A204.1 (cell line): ENCODE results near the gene DCAF16.
A peak's percentile ranks its signal among the peaks of the same experiment; 100 is the strongest.
"Not testable (repeated sequence)": the region's sequence is repeated elsewhere in the genome, so short reads cannot be mapped to it uniquely, and the experiment has no call there.

ENCODE experiments used
- FAIRE-seq: peaks from 2 replicates; lab custom pipeline; 2012; peaks lifted over from hg19 to GRCh38; lab: Jason Lieb, UNC

DCAF16 gene

GRCh38 chr4:17810260-17811077 is at the start of gene DCAF16, which contains the start of gene NCAPG:
DCAF16 (minus strand) TSS chr4:17810757; CDS start chr4:17804141, 6,616 bp downstream.
NCAPG (plus strand) TSS chr4:17810979; CDS start chr4:17811078, 99 bp downstream.
- peak; percentile 98 for FAIRE-seq

- no peak for FAIRE-seq
These were observed 49.3 kb upstream of the DCAF16 start for GRCh38 chr4:17859793-17860406.

- FAIRE-seq, result no peak
These were observed 43.5 kb upstream of the DCAF16 start for GRCh38 chr4:17854036-17854435.

- FAIRE-seq, result no peak
These were observed 41.4 kb upstream of the DCAF16 start for GRCh38 chr4:17851959-17852358.

GRCh38 chr4:17850295-17850694 is 39.7 kb upstream of the DCAF16 start:
- not testable (repeated sequence) for FAIRE-seq

- no peak for FAIRE-seq
These were observed 35.7 kb upstream of the DCAF16 start for GRCh38 chr4:17846266-17846665.

- FAIRE-seq, result no peak
These were observed 13.5 kb upstream of the DCAF16 start for GRCh38 chr4:17823871-17824669.

GRCh38 chr4:17817027-17817426 is 6.5 kb upstream of the DCAF16 start:
- FAIRE-seq, result peak; percentile 95

- FAIRE-seq, result no peak
These were observed 5.6 kb upstream of the DCAF16 start for GRCh38 chr4:17816142-17816541.

- FAIRE-seq, result no peak
These were observed 3.6 kb upstream of the DCAF16 start for GRCh38 chr4:17814140-17814539.

- no peak for FAIRE-seq
These were observed 2.2 kb upstream of the DCAF16 start for GRCh38 chr4:17812801-17813200.

- no peak for FAIRE-seq
These were observed 1.6 kb upstream of the DCAF16 start for GRCh38 chr4:17812125-17812524.

GRCh38 chr4:17811078-17811603 is 584 bp upstream of the DCAF16 start:
- FAIRE-seq, result no peak

GRCh38 chr4:17809667-17810066 is 890 bp downstream of the DCAF16 start:
- no peak for FAIRE-seq

- no peak for FAIRE-seq
These were observed 3.1 kb downstream of the DCAF16 start for GRCh38 chr4:17807446-17807845.

- no peak for FAIRE-seq
These were observed 4.9 kb downstream of the DCAF16 start for GRCh38 chr4:17805580-17806155.

- FAIRE-seq, result no peak
These were observed 12.7 kb downstream of the DCAF16 start for GRCh38 chr4:17797808-17798207.

GRCh38 chr4:17794730-17795129 is 15.8 kb downstream of the DCAF16 start:
- no peak for FAIRE-seq

GRCh38 chr4:17788956-17789355 is 21.6 kb downstream of the DCAF16 start:
- FAIRE-seq, result no peak

- FAIRE-seq, result no peak
These were observed 23.2 kb downstream of the DCAF16 start for GRCh38 chr4:17787315-17787714.

- no peak for FAIRE-seq
These were observed 24.0 kb downstream of the DCAF16 start for GRCh38 chr4:17786567-17786966.

GRCh38 chr4:17785858-17786257 is 24.7 kb downstream of the DCAF16 start:
- FAIRE-seq, result no peak
